Measurements from ENCODE around the gene RNF113B. TPM values are rescaled to one million over a fixed set of nuclear protein-coding genes. Genes with fewer than 3 reads are reported as not detected.

RNF113B gene
- total RNA-seq, 2 experiments from 2014 or later: not detected

Small RNA genes lying within 50 kb of the gene (microRNA-seq; reads per million reads assigned to microRNA genes)
- not detected for gene MIR3170 (ENCODE audit: borderline replicate concordance)

Small RNA genes lying within 50 kb of the gene (small RNA-seq; reads per million reads assigned to genes)
- gene MIR3170: not detected

Other genes starting within 250 kb of the RNF113B start
- 68.5 and 81.8 TPM in 2 replicates for gene IPO5, start 223.6 kb downstream of the RNF113B start, total RNA-seq (2014; rRNA removed; shearing (Covaris generic))
- 112 and 116 TPM in 2 replicates for gene IPO5, start 223.6 kb downstream of the RNF113B start, total RNA-seq (2022)
- not detected in 2 replicates for gene FARP1, start 34.2 kb downstream of the RNF113B start, total RNA-seq (2014; rRNA removed; shearing (Covaris generic))
- gene FARP1, start 34.2 kb downstream of the RNF113B start, total RNA-seq (2022): not detected in 2 replicates

Measured in OCI-LY7 (cell line).